ENCODE measurements around the gene HES3.

DNA sequence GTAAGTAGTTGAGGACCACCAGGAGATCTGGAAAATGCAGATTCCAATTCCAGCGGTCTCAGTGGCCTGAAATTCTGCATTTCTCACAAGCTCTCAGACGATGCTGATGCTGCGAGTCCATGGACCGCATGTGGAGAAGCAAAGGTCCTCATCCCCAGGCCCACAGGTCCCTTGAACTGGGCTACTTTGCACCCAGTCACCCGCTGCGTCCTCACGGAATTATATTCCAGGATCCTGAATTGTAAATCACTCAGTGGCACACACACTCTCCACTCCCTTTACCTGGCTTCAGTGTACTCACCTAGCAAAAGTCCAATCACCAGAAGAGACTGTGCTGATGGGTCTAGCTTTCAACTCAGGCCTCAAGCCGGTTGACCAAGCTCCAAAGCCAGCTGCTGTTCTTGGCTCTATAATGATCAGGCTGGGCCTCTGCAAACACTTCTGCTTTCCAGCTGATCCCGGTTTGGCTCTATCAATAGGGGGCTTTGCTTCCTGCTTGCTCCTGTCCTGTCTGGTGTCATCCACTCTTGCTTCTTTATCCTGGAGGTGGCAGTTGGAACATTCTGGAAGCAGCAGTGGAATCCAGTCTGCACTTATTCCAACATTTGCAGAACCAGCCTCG is 43.7 kb upstream of the HES3 start:
- TF ChIP-seq EZH2 (IDR thresholded peaks at IDR 0.05) = no peak
- TF ChIP-seq FOXP2 (optimal IDR thresholded peaks at IDR 0.05; ENCODE audit: control extremely low read depth, extremely low read length, insufficient read depth) = no peak
